ENCODE results near the gene SNTB2.
A peak's percentile ranks its signal among the peaks of the same experiment; 100 is the strongest.

The SNTB2 gene

GRCh38 chr16:69315486-69316311, 128.7 kb downstream of the SNTB2 start:
- no peak for DNase-seq (ENCODE audit: extremely low read depth in 1 of 2, low read depth in 1 of 2)

DNA sequence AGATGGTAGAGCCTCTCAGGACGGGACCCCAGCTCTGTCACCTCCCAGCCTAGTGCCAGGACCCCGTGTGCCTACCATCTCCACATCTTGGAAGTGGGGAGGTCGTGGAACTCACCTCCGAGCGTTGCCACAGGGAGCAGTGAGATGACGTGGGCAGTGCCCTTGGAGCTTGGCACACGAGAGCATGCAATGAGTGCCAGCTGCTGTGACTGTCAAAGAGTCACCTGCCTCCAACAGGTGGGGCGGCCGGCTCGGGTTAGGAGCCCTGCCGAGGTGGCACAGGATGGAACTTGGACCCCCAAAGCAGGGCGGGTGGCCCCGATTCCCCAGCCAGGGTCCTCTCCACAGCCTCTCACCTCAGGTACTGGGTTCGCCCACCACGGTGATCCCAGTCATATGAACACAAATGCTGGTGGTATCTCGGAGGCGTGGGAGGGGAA, 129.7 kb downstream of the SNTB2 start:
- DNase-seq (ENCODE audit: extremely low read depth in 1 of 2, low read depth in 1 of 2), result no peak

DNA sequence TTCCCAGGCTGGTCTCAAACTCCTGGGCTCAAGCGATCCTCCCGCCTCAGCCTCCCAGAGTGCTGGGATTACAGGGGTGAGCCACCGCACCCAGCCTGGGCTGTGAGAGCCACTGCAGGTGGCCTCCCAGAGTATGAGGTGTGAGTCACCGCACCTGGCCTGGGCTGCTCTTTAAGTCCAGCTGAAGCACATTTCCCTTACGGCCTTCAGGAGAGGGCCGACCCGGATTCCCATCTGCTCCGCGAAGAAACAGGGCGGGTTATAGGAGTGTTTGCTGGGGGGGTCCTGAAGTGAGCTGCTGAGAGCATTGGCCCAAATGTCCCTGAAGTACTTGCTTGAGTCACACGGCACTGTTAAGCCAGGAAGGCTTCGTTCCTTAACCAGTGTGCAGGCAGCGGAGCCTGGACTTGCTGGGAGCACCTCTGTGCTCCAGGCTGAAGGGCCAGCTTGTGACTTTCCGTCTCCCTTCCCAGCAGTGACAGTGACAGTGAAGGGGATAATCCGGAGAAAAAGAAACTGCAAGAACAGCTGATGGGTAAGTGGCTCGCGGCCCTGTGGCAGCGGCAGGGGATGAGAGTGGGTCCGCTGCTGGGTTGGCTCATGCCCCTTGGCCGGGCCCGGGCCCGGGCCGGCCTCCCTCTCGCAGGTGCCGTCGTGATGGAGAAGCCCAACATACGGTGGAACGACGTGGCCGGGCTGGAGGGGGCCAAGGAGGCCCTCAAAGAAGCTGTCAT, 131.4 kb downstream of the SNTB2 start:
- no peak for DNase-seq (ENCODE audit: extremely low read depth in 1 of 2, low read depth in 1 of 2)

DNA sequence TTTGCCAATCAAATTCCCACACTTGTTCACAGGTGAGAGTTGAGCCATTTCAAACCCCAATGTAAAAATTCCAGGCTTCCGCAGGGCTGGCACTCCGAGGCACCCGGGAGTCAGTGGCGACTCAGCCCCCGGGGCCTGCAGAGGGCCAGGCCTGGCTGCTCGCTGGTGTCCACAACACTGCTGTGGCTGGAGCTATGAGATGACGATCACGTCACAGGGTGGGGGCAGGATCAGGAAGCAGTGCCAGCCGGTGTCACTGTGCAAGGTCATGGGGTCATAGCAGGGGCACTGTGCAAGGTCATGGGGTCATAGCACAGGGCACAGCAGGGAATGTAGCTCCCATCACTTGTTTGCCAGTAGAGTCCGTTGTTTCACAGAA, 131.9 kb downstream of the SNTB2 start:
- no peak for DNase-seq (ENCODE audit: extremely low read depth in 1 of 2, low read depth in 1 of 2)

- DNase-seq (ENCODE audit: extremely low read depth in 1 of 2, low read depth in 1 of 2), result no peak
These were observed 132.4 kb downstream of the SNTB2 start for GRCh38 chr16:69319381-69319780.

GRCh38 chr16:69319826-69320739, 133.1 kb downstream of the SNTB2 start:
- no peak for DNase-seq (ENCODE audit: extremely low read depth in 1 of 2, low read depth in 1 of 2)

DNA sequence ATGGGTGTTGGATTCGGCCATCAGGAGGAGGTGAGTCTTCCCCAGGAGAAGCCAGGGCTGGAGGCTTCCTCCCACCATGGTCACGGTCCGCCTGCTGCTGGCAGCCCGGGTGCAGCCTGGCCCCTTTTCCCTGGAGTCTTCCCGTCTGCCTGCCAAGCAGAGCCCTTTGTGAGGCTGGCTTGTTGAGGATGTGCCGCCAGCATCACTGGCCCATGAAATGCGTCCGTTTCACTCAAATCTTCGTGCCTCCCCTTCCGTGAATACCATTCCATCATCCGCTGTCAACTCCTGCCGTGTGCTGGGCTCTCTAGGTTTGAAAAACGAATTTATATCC, 133.7 kb downstream of the SNTB2 start:
- no peak for DNase-seq (ENCODE audit: extremely low read depth in 1 of 2, low read depth in 1 of 2)

- no peak for DNase-seq (ENCODE audit: extremely low read depth in 1 of 2, low read depth in 1 of 2)
These were observed 134.1 kb downstream of the SNTB2 start for GRCh38 chr16:69321080-69321479.

GRCh38 chr16:69322343-69322742, 135.4 kb downstream of the SNTB2 start:
- no peak for DNase-seq (ENCODE audit: extremely low read depth in 1 of 2, low read depth in 1 of 2)

DNA sequence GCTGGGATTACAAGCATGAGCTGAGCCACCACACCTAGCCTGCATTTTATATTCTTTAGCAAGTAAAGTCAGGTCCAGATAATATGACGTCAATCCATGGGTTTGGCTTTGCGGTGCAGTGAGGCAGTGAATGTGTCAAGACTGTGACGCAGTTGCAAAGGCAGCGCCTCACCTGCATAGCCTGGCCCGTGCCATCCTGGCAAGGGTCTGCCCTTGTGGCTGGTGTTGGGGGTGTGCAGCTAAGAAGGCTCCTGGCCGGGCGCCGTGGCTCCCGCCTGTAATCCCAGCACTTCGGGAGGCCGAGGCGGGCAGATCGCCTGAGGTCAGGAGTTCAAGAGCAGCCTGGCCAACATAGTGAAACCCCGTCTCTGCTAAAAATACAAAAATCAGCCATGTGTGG, 136.5 kb downstream of the SNTB2 start:
- DNase-seq (ENCODE audit: extremely low read depth in 1 of 2, low read depth in 1 of 2), result no peak

DNA sequence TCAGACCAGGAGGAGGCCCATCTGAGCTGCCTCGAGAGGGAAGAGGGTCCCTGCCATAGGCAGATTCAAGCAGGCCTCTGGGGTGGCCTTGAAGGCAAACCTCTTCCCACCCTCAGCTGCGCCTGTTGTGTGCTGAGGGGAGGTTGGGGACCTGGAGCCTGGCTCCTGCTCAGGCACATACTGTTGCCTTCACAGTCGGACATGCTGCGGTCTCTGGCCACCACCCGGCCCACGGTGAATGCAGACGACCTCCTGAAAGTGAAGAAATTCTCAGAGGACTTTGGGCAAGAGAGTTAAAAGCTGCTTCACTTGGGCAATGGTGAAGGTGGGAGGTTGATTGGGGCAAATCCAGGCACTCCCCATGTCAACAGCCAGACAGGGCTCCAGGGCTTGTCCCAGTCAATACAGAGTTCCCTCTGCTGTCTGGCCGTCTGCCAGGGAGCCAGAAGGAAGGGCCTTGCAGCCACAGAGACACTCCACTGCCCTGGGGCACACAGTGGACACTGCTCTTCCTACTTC, 137.1 kb downstream of the SNTB2 start:
- DNase-seq (ENCODE audit: extremely low read depth in 1 of 2, low read depth in 1 of 2), result no peak

GRCh38 chr16:69324585-69325253, 137.8 kb downstream of the SNTB2 start:
- no peak for DNase-seq (ENCODE audit: extremely low read depth in 1 of 2, low read depth in 1 of 2)

- no peak for DNase-seq (ENCODE audit: extremely low read depth in 1 of 2, low read depth in 1 of 2)
These were observed 138.8 kb downstream of the SNTB2 start for GRCh38 chr16:69325784-69326171.

DNA sequence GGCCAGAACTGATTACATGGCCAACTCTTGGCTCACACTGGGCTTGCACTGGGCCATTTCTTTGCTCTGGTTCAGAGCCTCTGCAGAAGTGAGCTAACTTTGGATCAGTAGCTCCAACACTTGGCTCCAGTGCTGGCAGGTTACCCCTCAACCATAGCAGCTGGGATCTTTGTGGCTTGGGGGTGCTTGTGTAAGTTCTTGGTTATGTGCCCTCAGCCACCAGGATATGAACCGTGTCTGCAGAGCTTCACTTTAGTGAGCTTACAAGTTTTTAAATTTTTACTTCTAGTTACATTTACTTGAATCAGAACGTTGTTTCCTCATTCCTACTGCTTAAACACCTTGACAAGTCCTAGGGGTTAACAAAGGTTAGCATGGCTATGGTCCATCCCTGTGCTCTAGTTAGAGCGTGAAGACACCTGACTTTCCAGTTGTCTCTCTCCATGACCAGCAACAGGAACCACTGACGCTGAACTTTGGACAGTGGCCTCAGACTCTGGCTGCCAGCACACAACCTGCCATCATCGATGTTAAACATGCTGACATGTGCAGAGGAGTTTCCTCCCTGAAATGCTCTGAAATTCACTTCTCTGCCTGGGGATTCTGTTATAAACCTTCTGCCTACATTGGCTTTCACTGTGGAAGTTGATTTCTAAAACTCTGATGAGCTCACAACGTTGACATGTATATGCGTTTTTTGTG, 139.4 kb downstream of the SNTB2 start:
- no peak for DNase-seq (ENCODE audit: extremely low read depth in 1 of 2, low read depth in 1 of 2)

- no peak for DNase-seq (ENCODE audit: extremely low read depth in 1 of 2, low read depth in 1 of 2)
These were observed 140.8 kb downstream of the SNTB2 start for GRCh38 chr16:69327585-69328310.

DNA sequence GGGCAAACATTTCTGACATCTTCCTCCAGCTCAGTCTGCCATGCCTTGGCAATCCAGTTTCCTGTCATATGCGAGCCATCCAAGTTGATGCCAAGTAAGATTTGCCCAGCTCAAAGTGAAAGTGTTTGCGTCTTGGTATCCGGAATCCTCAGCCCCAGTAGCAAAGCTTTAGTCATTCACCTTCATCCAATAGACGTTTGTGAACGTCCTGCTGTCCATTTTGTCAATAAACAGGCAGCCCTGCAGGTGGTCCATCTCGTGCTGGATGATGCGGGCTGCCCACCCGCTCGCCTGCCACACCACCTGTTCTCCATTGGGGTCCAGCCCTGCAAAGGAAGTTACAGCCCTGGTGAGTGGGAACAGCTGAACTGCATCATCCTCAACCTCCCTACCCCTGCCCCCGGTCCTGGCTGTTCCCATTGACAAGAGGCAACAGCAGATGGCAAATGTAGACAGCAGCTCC, 141.9 kb downstream of the SNTB2 start:
- DNase-seq (ENCODE audit: extremely low read depth in 1 of 2, low read depth in 1 of 2), result no peak

DNA sequence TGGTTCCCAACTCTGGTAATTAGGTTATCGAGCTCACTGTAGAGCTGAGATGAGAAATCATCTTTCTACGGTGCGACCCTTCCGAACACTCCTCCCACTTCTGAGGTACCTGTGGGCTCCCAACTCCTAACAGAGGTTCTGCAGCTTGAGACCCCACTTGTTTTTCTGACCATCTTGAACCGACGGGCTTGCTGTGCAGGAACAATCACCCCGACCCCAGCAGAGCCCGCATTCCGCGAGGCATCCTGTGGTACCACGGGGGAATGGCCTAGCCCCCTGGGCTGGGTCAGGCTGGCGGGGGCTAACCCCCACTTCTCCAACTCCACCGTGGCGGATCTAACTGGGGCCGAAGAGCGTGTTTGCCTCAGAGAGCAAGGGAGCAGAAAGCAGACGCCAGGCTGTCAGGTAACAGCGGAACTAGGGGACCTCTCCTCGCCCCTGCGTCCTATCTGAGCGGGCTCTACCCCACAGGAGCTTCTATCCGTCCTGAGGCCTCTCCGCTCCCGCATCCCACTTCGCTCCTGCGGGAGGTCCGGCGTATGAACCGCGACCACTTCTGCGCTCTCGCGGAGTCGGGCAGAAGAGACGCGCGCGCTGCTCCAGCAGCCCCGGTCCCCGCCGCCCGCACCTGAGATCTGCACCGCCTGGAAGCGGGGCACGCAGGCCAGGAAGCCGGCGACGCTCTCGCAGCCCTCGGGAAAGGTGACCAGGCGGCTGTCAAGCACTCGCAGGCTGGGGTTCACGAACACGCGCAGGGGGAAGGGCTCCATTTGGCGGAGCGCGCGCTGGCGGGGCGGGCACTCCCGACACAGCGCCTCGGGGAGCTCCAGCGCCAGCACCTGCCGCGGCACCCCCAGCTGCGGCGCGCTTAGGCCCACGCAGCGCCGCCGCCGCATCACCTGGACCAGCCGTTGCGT, 142.7 kb downstream of the SNTB2 start:
- DNase-seq (ENCODE audit: extremely low read depth in 1 of 2, low read depth in 1 of 2), result peak in 1 of 2 donors; percentile 22
